Muscle of arm (tissue), 12 donors: Measurements from ENCODE around the gene PRKG1. TPM values are rescaled to one million over a fixed set of nuclear protein-coding genes. Genes with fewer than 3 reads are reported as not detected.

Experiments used
- DNase-seq: peaks from one replicate; pipeline ENCODE4 v3.0.0-alpha.2; 2013
- polyA plus RNA-seq, 12 donors: library from polyadenylated mRNA; unstranded; fragments of 120-200 nt; gene quantifications; one replicate each; pipeline ENCODE4 v1.2.1, GENCODE V29; 2013; ENCODE audit not compliant: insufficient read length in 12 of 12

Gene PRKG1
- polyA plus RNA-seq, 12 donors = 26.8 to 335 (median 50.4) TPM

GRCh38 chr10:52316001-52316400 is 1241.7 kb downstream of the PRKG1 start:
- no peak for DNase-seq

GRCh38 chr10:52316500-52316899 is 1242.2 kb downstream of the PRKG1 start:
- DNase-seq = no peak

GRCh38 chr10:52318136-52318701 is 1243.9 kb downstream of the PRKG1 start:
- no peak for DNase-seq

DNA sequence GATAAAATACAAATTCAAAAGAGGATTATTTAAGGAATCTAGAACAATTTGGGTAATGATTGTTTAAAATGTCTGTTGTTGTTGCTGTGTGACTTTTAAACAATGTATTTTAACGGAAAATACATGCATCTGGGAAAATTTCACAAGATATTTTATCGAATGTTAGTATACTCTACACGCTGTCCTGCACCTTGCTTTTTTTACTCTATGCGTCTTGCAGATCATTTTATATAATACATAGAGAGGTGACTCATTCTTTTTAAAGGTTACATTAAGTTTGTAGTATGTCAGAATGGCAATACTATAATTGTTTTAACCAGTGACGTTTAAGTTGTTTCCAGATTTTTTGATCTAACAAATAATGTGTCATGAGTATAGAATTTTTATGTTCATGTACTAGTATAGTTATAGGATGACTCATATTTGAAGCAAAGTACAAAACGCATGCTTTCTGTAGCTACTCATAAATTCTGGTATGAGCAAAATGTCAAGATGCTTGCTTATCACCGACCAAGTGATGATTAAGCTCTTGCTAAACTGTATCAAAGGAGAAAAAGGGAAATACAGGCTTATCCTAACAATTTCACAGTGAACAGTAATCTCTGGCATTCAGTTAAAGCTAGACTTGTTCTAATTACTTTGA is 1244.7 kb downstream of the PRKG1 start:
- no peak for DNase-seq

DNA sequence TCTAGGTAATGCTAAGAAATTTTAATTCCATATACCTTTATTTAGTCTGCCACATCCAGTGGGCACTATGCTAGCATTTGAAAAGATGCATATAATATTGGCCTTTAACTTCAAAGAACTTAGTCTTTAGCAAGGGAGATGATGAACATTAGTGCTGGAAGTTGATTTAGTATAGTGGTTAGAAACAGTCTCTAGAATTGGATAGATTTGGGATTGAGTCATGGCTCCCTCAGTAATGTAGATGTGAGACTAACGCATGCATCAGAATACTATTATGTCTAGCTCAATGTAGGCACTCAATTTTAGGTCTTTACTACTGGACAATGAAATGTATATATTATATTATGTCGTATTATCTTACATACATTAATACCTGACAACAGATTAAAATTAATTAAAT is 1245.6 kb downstream of the PRKG1 start:
- no peak for DNase-seq

DNA sequence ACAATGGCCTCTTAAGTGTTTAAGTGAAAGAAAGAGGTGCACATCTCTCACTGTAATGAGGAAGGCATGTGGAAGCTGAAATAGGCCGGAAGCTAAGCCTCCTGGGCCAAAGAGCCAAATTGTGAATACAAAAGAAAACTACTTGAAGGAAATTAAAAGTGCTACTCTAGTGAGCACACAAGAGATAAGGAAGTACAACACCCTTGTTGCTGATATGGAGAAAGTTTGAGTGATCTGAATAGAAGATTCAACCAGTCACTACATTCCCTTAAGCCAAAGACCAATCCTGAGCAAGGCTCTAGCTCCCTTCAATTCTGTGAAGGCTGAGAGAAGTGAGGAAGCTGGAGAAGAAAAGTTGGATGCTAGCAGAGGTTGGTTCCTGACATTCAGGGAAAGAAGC is 1248.0 kb downstream of the PRKG1 start:
- no peak for DNase-seq

DNA sequence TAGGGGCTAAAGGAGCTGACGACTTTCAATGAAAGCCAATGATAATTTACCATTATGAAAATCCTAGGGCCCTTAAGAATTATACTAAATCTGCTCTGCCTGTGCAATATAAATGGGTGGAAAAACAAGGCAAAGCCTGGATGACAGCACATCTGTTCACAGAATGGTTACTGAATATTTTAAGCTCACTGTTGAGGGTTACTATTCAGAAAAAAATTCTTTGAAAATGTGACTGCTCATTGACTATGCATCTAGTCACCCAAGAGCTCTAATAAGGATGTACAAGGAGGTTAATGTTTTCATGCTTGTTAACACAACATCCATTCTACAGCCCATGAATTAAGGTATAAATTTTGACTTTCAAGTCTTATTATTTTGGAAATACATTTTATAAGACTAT is 1248.6 kb downstream of the PRKG1 start:
- DNase-seq = no peak

- no peak for DNase-seq
Observed at GRCh38 chr10:52326382-52326781, 1252.1 kb downstream of the PRKG1 start.

DNA sequence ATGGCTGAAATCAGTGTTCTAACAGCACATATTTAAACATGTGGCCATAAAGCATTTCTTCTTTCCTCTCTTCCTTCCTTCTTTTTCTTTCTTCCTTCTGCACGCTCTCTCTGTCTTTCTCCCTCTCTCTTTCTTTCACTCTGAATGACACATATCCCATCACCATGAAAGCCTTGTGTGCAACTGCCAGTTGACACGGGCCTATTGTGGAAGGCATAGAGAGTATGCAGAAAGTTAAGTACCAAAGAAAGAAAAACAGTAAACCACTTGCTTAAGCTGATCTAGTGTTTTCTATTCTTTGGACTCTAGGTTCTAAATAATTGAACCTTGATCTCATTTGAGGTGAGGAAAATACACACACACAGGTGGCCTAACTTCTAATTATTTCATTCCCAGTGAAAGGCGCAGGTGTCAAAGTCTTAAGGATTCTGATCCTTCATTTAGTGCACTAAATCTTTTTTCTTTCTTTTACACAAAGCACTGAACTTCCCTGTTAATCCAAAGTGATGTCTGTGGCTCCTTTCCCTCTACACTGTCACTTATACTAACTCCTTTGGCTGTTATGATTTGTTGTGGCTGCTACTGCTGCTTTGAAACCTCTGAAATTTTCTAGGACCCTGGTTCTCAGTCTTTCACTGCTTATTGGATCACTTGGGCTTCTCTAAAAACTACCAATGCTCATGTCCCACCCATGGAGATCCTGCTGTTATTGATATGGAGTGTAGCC is 1257.5 kb downstream of the PRKG1 start:
- no peak for DNase-seq

- no peak for DNase-seq
Observed at GRCh38 chr10:52332815-52333214, 1258.5 kb downstream of the PRKG1 start.

GRCh38 chr10:52334595-52334994 is 1260.3 kb downstream of the PRKG1 start:
- DNase-seq = no peak

DNA sequence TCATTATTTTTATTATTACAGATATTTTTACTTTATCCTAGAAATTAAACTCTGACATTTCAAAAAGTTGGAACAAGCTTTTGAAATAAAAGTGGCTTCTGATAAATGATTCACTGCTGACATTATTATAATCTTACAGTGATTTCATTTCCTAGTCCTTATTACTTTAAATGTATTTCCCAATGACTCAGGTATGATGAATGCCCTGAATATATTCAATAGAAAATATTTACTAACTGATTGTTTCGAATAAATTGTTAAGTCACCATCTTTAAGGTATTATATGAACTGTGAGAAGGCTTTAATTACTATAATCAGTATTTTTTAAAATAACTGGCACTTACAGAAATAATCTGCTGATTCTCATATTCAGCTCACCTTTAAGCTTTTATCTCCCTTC is 1261.4 kb downstream of the PRKG1 start:
- DNase-seq = no peak

- no peak for DNase-seq
Observed at GRCh38 chr10:52337225-52337624, 1262.9 kb downstream of the PRKG1 start.

- no peak for DNase-seq
Observed at GRCh38 chr10:52343439-52343838, 1269.2 kb downstream of the PRKG1 start.

- no peak for DNase-seq
Observed at GRCh38 chr10:52346394-52347326, 1272.4 kb downstream of the PRKG1 start.

DNA sequence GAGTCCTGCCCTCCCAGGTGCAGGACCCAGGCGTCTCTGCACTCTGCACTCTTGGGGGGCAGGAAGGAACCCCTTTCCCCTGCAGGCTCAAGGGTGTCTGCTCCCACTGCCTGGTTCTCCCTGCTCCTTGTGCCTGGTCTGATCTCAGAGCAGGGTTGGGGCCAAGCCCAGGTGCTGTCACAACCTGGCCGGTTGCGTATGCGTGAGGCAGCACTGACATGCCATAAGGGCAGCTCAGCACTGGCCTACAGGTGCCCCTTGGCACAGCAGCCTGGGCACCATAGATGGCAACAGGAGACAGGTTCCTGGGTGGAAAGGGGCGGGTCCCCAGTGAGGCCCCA is 1273.0 kb downstream of the PRKG1 start:
- DNase-seq = no peak

Other genes starting within 250 kb of the PRKG1 start
- 10 to 100 TPM in 1 of 12 donors, under 1 TPM in 7, not detected in 4; 0.04 to 11.2 (median 0.10) TPM for gene A1CF, start 188.9 kb upstream of the PRKG1 start, polyA plus RNA-seq